ENCODE results near the gene TAF7. TPM values are rescaled to one million over a fixed set of nuclear protein-coding genes. Genes with fewer than 3 reads are reported as not detected.

Gene TAF7
- total and polyA plus RNA-seq, 9 of the 15 experiments (the other 6 are each of a cell fraction or from before 2014, with no cell fraction given), result 51.6 to 116 (median 73.3) TPM

- no peaks in the 10 kb centered on the region for H3K9me3 ChIP-seq (replicated peaks; ENCODE audit: control insufficient read depth, insufficient read depth, low read depth, low read length)
- FAIRE-seq (no peak), DNase-seq (ENCODE audit: extremely low read depth in 1 of 4, low spot score in 3 of 4) (no peak), ATAC-seq (no peak)
- H3K79me2 ChIP-seq (ENCODE audit: control insufficient read depth, insufficient read depth, low read length), result no peaks in the 10 kb centered on the region
- no peaks in the 10 kb centered on the region for H3K9me1 ChIP-seq (ENCODE audit: control insufficient read depth, insufficient read depth, low read length)
- H2AFZ ChIP-seq (ENCODE audit: low read depth, low read length), result no peak overlapping the region
- H3K4me3 ChIP-seq, result no peak overlapping the region
- no peak overlapping the region for H3K27ac ChIP-seq (ENCODE audit: extremely low read depth, low read depth, low read length)
- H3K27me3 ChIP-seq (ENCODE audit: control insufficient read depth in 2 of 2, insufficient read depth in 2 of 2, low read length in 2 of 2), result peaks cover 16 to 41% of the 10 kb centered on the region in 2 experiments
- in situ Hi-C loops (cut with MboI) (no loop called here), intact Hi-C loops (cut with micrococcal nuclease) (no loop called here)
- no TSS peak for BruUV-seq (replicated peaks)
- TF ChIP-seq ZNF436 (CRISPR knock-in tag; IDR thresholded peaks at IDR 0.05) (no peak), ZNF75A (CRISPR knock-in tag; IDR thresholded peaks at IDR 0.05) (0 out of 2 replicates have a peak, but pooled peaks have one; percentile 64)
- WGBS (ENCODE audit: insufficient coverage, low coverage, missing lambda C conversion rate), result 5% methylated on average over 40 of the region's 46 CpGs
- no peak overlapping the region for H3K4me2 ChIP-seq (ENCODE audit: insufficient read depth, low read length)
- no peaks in the 10 kb centered on the region for H4K20me1 ChIP-seq (replicated peaks; ENCODE audit: control insufficient read depth, insufficient read depth, low read length)
- peaks cover 0 to 12% of the 10 kb centered on the region in 2 experiments; a peak in 1 of 5 replicates for H3K4me1 ChIP-seq (replicated peaks in 1 of 2; ENCODE audit: control insufficient read depth in 2 of 2, insufficient read depth in 2 of 2, low read length in 2 of 2)
- ChIA-PET POLR2A (no interaction called here), CTCF (ENCODE audit: low intra/inter-chr PET ratio) (no interaction called here)
- H3K9ac ChIP-seq (ENCODE audit: insufficient read depth in 1 of 2, low read depth in 2 of 2, low read length in 2 of 2), result 0 out of 4 replicates have a peak overlapping the region, but pooled peaks of 1 of the 2 experiments have one; percentile 20
- H3K36me3 ChIP-seq (ENCODE audit: control insufficient read depth, insufficient read depth, low read length), result no peaks in the 10 kb centered on the region
Observed at GRCh38 chr5:141366016-141366896, 45.7 kb upstream of the TAF7 start.

GRCh38 chr5:141363952-141364660, 43.5 kb upstream of the TAF7 start, which contains the start of gene PCDHGA5:
TSS of gene PCDHGA5 (plus strand) at chr5:141364162. CDS start at chr5:141364331, 169 bp downstream.
- Histone ChIP-seq H3K9ac (ENCODE audit: insufficient read depth in 1 of 2, low read depth in 2 of 2, low read length in 2 of 2) (no peak within 1 kb of the TSS), H3K79me2 (ENCODE audit: control insufficient read depth, insufficient read depth, low read length) (no peaks in the 10 kb centered on the region), H4K20me1 (replicated peaks; ENCODE audit: control insufficient read depth, insufficient read depth, low read length) (no peaks in the 10 kb centered on the region), H3K4me1 (replicated peaks in 1 of 2; ENCODE audit: control insufficient read depth in 2 of 2, insufficient read depth in 2 of 2, low read length in 2 of 2) (peaks cover 0 to 12% of the 10 kb centered on the region in 2 experiments; a peak in 2 of 5 replicates), H3K27me3 (ENCODE audit: control insufficient read depth in 2 of 2, insufficient read depth in 2 of 2, low read length in 2 of 2) (peaks cover 13 to 36% of the 10 kb centered on the region in 2 experiments), H3K9me3 (replicated peaks; ENCODE audit: control insufficient read depth, insufficient read depth, low read depth, low read length) (no peaks in the 10 kb centered on the region; the same call in 1 of the 2 replicates), H3K9me1 (ENCODE audit: control insufficient read depth, insufficient read depth, low read length) (no peaks in the 10 kb centered on the region), H3K4me3 (no peak within 1 kb of the TSS), H3K4me2 (ENCODE audit: insufficient read depth, low read length) (no peak within 1 kb of the TSS), H3K27ac (ENCODE audit: extremely low read depth, low read depth, low read length) (no peak within 1 kb of the TSS), H3K36me3 (ENCODE audit: control insufficient read depth, insufficient read depth, low read length) (no peaks in the 10 kb centered on the region), H2AFZ (ENCODE audit: low read depth, low read length) (no peak within 1 kb of the TSS)
- ChIA-PET POLR2A (interaction anchor here (0.8 to 1.0 kb wide), 2 partner anchors 9 to 223 kb away, joined by 3 to 4 read pairs; no protein-coding TSS in a partner anchor), CTCF (ENCODE audit: low intra/inter-chr PET ratio) (no interaction called here)
- ATAC-seq, result peak; percentile 49; the same call in 1 of the 3 replicates
- no peak for FAIRE-seq
- no TSS peak for BruUV-seq (replicated peaks)
- no peak for DNase-seq (ENCODE audit: extremely low read depth in 1 of 4, low spot score in 3 of 4)
- intact Hi-C loops (cut with micrococcal nuclease) (no loop called here), in situ Hi-C loops (cut with MboI) (no loop called here)
- TF ChIP-seq PHTF2 (CRISPR knock-in tag; IDR thresholded peaks at IDR 0.05) (no peak), CTCF (IDR thresholded peaks at IDR 0.05 in 2 of 3, conservative IDR thresholded peaks at IDR 0.05 in 1 of 3; ENCODE audit: insufficient read depth in 2 of 3, low read depth in 1 of 3, low read length in 3 of 3) (peak in 2 of 3 experiments; percentile 32 to 43; a peak in 3 of 6 replicates), ZNF311 (CRISPR knock-in tag; IDR thresholded peaks at IDR 0.05) (no peak), ETV6 (IDR thresholded peaks at IDR 0.05; ENCODE audit: borderline replicate concordance in 1 of 2, low read depth in 2 of 2, low read length in 1 of 2) (no peak), ETV6 (CRISPR knock-in tag; IDR thresholded peaks at IDR 0.05; ENCODE audit: borderline replicate concordance) (no peak), CREB5 (CRISPR knock-in tag; IDR thresholded peaks at IDR 0.05) (no peak), EP300 (IDR thresholded peaks at IDR 0.05; ENCODE audit: low read length) (no peak), NR1H2 (CRISPR knock-in tag; IDR thresholded peaks at IDR 0.05) (no peak)
- WGBS (ENCODE audit: insufficient coverage, low coverage, missing lambda C conversion rate), result 10% methylated on average over 34 of the region's 34 CpGs
